ENCODE measurements around the gene PREPL. TPM values are rescaled to one million over a fixed set of nuclear protein-coding genes. Genes with fewer than 3 reads are reported as not detected.

The PREPL gene
- total and polyA plus RNA-seq, 9 of the 15 experiments (the other 6 are each of a cell fraction or from before 2014, with no cell fraction given) = 11.6 to 58.9 (median 27.2) TPM

DNA sequence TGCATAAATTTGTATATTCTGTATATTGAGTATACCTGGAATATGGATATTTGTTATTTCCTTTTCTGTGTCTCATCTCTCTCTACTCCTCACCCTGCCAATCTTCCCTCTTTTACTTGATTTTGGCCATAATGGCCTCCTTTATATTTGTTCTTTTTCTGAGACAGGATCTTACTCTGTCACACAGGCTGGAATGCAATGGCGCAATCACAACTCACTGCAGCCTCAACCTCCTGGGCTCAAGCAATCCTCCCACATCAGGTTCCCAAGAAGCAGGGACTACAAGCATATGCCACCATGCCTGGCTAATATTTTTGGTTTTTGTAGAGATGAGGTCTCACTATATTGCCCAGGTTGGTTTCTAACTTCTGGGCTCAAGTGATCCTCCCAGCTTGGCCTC, 30.5 kb downstream of the PREPL start:
- Histone ChIP-seq H2AFZ (ENCODE audit: low read depth, low read length) (no peak overlapping the region), H3K9me1 (ENCODE audit: control insufficient read depth, insufficient read depth, low read length) (no peaks in the 10 kb centered on the region), H3K36me3 (ENCODE audit: control insufficient read depth, insufficient read depth, low read length) (peaks cover 47% of the 10 kb centered on the region), H3K9ac (ENCODE audit: insufficient read depth in 1 of 2, low read depth in 2 of 2, low read length in 2 of 2) (no peak overlapping the region), H3K4me3 (no peak overlapping the region), H3K27me3 (ENCODE audit: control insufficient read depth in 2 of 2, insufficient read depth in 2 of 2, low read length in 2 of 2) (no peaks in the 10 kb centered on the region), H3K9me3 (replicated peaks; ENCODE audit: control insufficient read depth, insufficient read depth, low read depth, low read length) (no peaks in the 10 kb centered on the region), H3K79me2 (ENCODE audit: control insufficient read depth, insufficient read depth, low read length) (no peaks in the 10 kb centered on the region), H4K20me1 (replicated peaks; ENCODE audit: control insufficient read depth, insufficient read depth, low read length) (no peaks in the 10 kb centered on the region), H3K27ac (ENCODE audit: extremely low read depth, low read depth, low read length) (no peak overlapping the region), H3K4me2 (ENCODE audit: insufficient read depth, low read length) (no peak overlapping the region), H3K4me1 (replicated peaks in 1 of 2; ENCODE audit: control insufficient read depth in 2 of 2, insufficient read depth in 2 of 2, low read length in 2 of 2) (no peaks in the 10 kb centered on the region)
- TF ChIP-seq ELF4 (CRISPR knock-in tag; IDR thresholded peaks at IDR 0.05) (no peak), CEBPB (tag; IDR thresholded peaks at IDR 0.05) (0 out of 2 replicates have a peak, but pooled peaks have one; percentile 30)
- WGBS (ENCODE audit: insufficient coverage, low coverage, missing lambda C conversion rate) = 90% methylated on average over 1 of the region's 1 CpG
- in situ Hi-C loops (cut with MboI) (no loop called here), intact Hi-C loops (cut with micrococcal nuclease) (no loop called here)
- ChIA-PET POLR2A (interaction anchor here (0.8 kb wide), 1 partner anchor 15 kb away, joined by 3 read pairs; no protein-coding TSS in a partner anchor), CTCF (ENCODE audit: low intra/inter-chr PET ratio) (no interaction called here)
- ATAC-seq = no peak
- DNase-seq (ENCODE audit: extremely low read depth in 1 of 4, low spot score in 3 of 4) = no peak
- no peak for FAIRE-seq
- BruUV-seq (replicated peaks) = no TSS peak

DNA sequence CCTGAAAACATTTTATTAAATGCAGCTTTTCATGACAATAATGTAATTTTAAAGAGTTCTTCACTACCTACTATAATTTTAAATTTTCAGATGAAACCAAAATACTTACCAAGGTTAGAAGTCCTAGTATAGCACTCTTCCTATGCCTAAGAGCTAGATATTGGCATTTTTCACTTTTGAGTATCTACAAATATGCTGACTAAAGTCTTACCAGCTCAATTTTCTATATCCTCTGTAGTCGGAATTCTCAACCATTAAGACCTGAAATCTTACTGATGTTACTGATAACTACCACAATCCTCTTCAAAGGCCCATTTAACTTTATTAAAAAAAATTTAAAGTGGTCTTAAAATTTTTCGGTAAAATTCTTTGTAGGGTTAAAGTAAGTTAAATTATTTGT, 32.0 kb downstream of the PREPL start:
- ChIA-PET POLR2A (interaction anchor here (1.2 to 1.5 kb wide), 2 partner anchors 18 to 30 kb away, joined by 3 to 4 read pairs; no protein-coding TSS in a partner anchor), CTCF (ENCODE audit: low intra/inter-chr PET ratio) (no interaction called here)
- H2AFZ ChIP-seq (ENCODE audit: low read depth, low read length) = no peak overlapping the region
- no peaks in the 10 kb centered on the region for H3K27me3 ChIP-seq (ENCODE audit: control insufficient read depth in 2 of 2, insufficient read depth in 2 of 2, low read length in 2 of 2)
- H3K9me3 ChIP-seq (replicated peaks; ENCODE audit: control insufficient read depth, insufficient read depth, low read depth, low read length) = no peaks in the 10 kb centered on the region
- no peaks in the 10 kb centered on the region for H3K79me2 ChIP-seq (ENCODE audit: control insufficient read depth, insufficient read depth, low read length)
- H3K9ac ChIP-seq (ENCODE audit: insufficient read depth in 1 of 2, low read depth in 2 of 2, low read length in 2 of 2) = no peak overlapping the region
- no peak for FAIRE-seq
- 86% methylated on average over 2 of the region's 2 CpGs for WGBS (ENCODE audit: insufficient coverage, low coverage, missing lambda C conversion rate)
- in situ Hi-C loops (cut with MboI) = no loop called here
- peaks cover 52% of the 10 kb centered on the region for H3K36me3 ChIP-seq (ENCODE audit: control insufficient read depth, insufficient read depth, low read length)
- intact Hi-C loops (cut with micrococcal nuclease) = no loop called here
- peaks cover 4 to 7% of the 10 kb centered on the region in 2 experiments; a peak in 3 of 5 replicates for H3K4me1 ChIP-seq (replicated peaks in 1 of 2; ENCODE audit: control insufficient read depth in 2 of 2, insufficient read depth in 2 of 2, low read length in 2 of 2)
- H4K20me1 ChIP-seq (replicated peaks; ENCODE audit: control insufficient read depth, insufficient read depth, low read length) = no peaks in the 10 kb centered on the region
- no peaks in the 10 kb centered on the region for H3K9me1 ChIP-seq (ENCODE audit: control insufficient read depth, insufficient read depth, low read length)
- no peak for DNase-seq (ENCODE audit: extremely low read depth in 1 of 4, low spot score in 3 of 4)
- H3K4me2 ChIP-seq (ENCODE audit: insufficient read depth, low read length) = no peak overlapping the region
- no peak overlapping the region for H3K27ac ChIP-seq (ENCODE audit: extremely low read depth, low read depth, low read length)
- TF ChIP-seq KAT2B (IDR thresholded peaks at IDR 0.05; ENCODE audit: low read depth, low read length) (no peak), C11orf30 (IDR thresholded peaks at IDR 0.05; ENCODE audit: low read depth) (peak; percentile 41; the same call in 1 of the 2 replicates), ZNF316 (IDR thresholded peaks at IDR 0.05) (peak; percentile 47; the same call in 1 of the 2 replicates)
- H3K4me3 ChIP-seq = no peak overlapping the region
- no TSS peak for BruUV-seq (replicated peaks)
- ATAC-seq = no peak

All from K562 (cell line).